Mesenchymal stem cell (in vitro differentiated cells and primary cell): ENCODE measurements around the gene PAN3.

Experiments
- DNase-seq: peaks from one replicate; pipeline ENCODE4 v3.0.0-alpha.2; 2013
- H2AFZ ChIP-seq: one replicate; pipeline ENCODE4 v1.6.1; 2013; ENCODE audit warnings: low read depth, mild to moderate bottlenecking, control low read depth, inconsistent platforms, low read length, moderate library complexity
- H2AK5ac ChIP-seq: 2 replicates; pipeline ENCODE4 v1.6.1; 2013; ENCODE audit warnings: low read length, moderate library complexity, mild to moderate bottlenecking, inconsistent platforms; ENCODE audit not compliant: severe bottlenecking
- H2BK120ac ChIP-seq: one replicate; pipeline ENCODE4 v1.6.1; 2013; ENCODE audit warnings: low read depth, mild to moderate bottlenecking, inconsistent platforms, low read length, moderate library complexity
- H2BK12ac ChIP-seq, 2 experiments: one replicate each; pipeline ENCODE4 v1.6.1; 2013; ENCODE audit warnings: inconsistent platforms in 2 of 2, low read length in 2 of 2, mild to moderate bottlenecking in 2 of 2, moderate library complexity in 2 of 2, control low read depth in 1 of 2
- H2BK15ac ChIP-seq: one replicate; pipeline ENCODE4 v1.6.1; 2013; ENCODE audit warnings: mild to moderate bottlenecking, low read depth, inconsistent platforms; ENCODE audit not compliant: poor library complexity, severe bottlenecking
- H2BK5ac ChIP-seq: 2 replicates; pipeline ENCODE4 v1.6.1; 2013; ENCODE audit warnings: low read depth, mild to moderate bottlenecking, low read length, control low read depth, inconsistent platforms; ENCODE audit not compliant: poor library complexity, severe bottlenecking
- H3K14ac ChIP-seq, 2 experiments: one replicate each; pipeline ENCODE4 v1.6.1; 2013; ENCODE audit warnings: inconsistent platforms in 2 of 2, low read length in 2 of 2, control low read depth in 1 of 2, mild to moderate bottlenecking in 1 of 2, moderate library complexity in 1 of 2
- H3K18ac ChIP-seq, 2 experiments: one replicate each; pipeline ENCODE4 v1.6.1; 2013; ENCODE audit warnings: inconsistent platforms in 2 of 2, low read length in 2 of 2, control low read depth in 1 of 2, low read depth in 1 of 2, mild to moderate bottlenecking in 1 of 2
- H3K23ac ChIP-seq, 2 experiments: one replicate each; pipeline ENCODE4 v1.6.1; 2013; ENCODE audit warnings: inconsistent platforms in 2 of 2, low read length in 2 of 2, mild to moderate bottlenecking in 2 of 2, moderate library complexity in 2 of 2, control low read depth in 1 of 2
- H3K27ac ChIP-seq: 2 replicates; pipeline ENCODE4 v1.5.1; 2013; ENCODE audit warnings: mild to moderate bottlenecking, moderate library complexity, low read length, control low read depth, inconsistent platforms; ENCODE audit not compliant: poor library complexity, severe bottlenecking
- H3K27me3 ChIP-seq, 2 experiments: 2 replicates each; pipeline versions ENCODE4 v1.6.1 to v1.7.0; 2013; ENCODE audit warnings: low read length in 2 of 2, mild to moderate bottlenecking in 2 of 2, moderate library complexity in 2 of 2, control low read depth in 1 of 2, inconsistent platforms in 1 of 2; ENCODE audit not compliant: control insufficient read depth in 1 of 2, insufficient read depth in 1 of 2
- H3K36me3 ChIP-seq, 2 experiments: 2 replicates each; pipeline versions ENCODE4 v1.6.1 to v1.7.0; 2013; ENCODE audit warnings: low read length in 2 of 2, control low read depth in 1 of 2, inconsistent platforms in 1 of 2, low read depth in 1 of 2, mild to moderate bottlenecking in 1 of 2; ENCODE audit not compliant: insufficient read depth in 2 of 2, control insufficient read depth in 1 of 2
- H3K4ac ChIP-seq, 2 experiments: one replicate each; pipeline ENCODE4 v1.6.1; 2013; ENCODE audit warnings: inconsistent platforms in 2 of 2, low read length in 2 of 2, mild to moderate bottlenecking in 2 of 2, moderate library complexity in 2 of 2, control low read depth in 1 of 2, low read depth in 1 of 2
- H3K4me1 ChIP-seq: 2 replicates; pipeline ENCODE4 v1.6.1; 2013; ENCODE audit warnings: low read depth, low read length, control low read depth; ENCODE audit not compliant: control insufficient read depth, insufficient read depth
- H3K4me2 ChIP-seq: 2 replicates; pipeline ENCODE4 v1.6.1; 2013; ENCODE audit warnings: low read length, mild to moderate bottlenecking, inconsistent platforms; ENCODE audit not compliant: poor library complexity, severe bottlenecking
- H3K4me3 ChIP-seq, 2 experiments: 2 replicates each; pipeline versions ENCODE4 v1.5.1 to v1.7.0; 2013; ENCODE audit warnings: low read length in 2 of 2, mild to moderate bottlenecking in 2 of 2, control low read depth in 1 of 2, low read depth in 1 of 2; ENCODE audit not compliant: insufficient read depth in 1 of 2
- H3K79me1 ChIP-seq: replicated peaks from 2 replicates; pipeline ENCODE4 v1.6.1; 2013; ENCODE audit warnings: mild to moderate bottlenecking, control low read depth, low read length, inconsistent platforms; ENCODE audit not compliant: poor library complexity, severe bottlenecking
- H3K9ac ChIP-seq: 2 replicates; pipeline ENCODE4 v1.7.0; 2013; ENCODE audit warnings: mild to moderate bottlenecking, low read length, moderate library complexity
- H3K9me3 ChIP-seq: 2 replicates; pipeline ENCODE4 v1.7.0; 2013; ENCODE audit warnings: mild to moderate bottlenecking, low read length; ENCODE audit not compliant: control insufficient read depth
- H4K8ac ChIP-seq: one replicate; pipeline ENCODE4 v1.6.1; 2013; ENCODE audit warnings: inconsistent platforms, mild to moderate bottlenecking, low read length, moderate library complexity
- H4K91ac ChIP-seq: one replicate; pipeline ENCODE4 v1.6.1; 2013; ENCODE audit warnings: mild to moderate bottlenecking, low read length, inconsistent platforms
- WGBS: methylation state at CpG from one replicate; pipeline ENCODE4 v1.1.7; 2013; ENCODE audit warnings: mixed read lengths; 5-methylcytosine and 5-hydroxymethylcytosine counted together

PAN3 gene

GRCh38 chr13:28333204-28333881, 195.0 kb downstream of the PAN3 start:
- Histone ChIP-seq H3K4me1 (peaks cover 6% of the 10 kb centered on the region), H3K18ac (no peak overlapping the region), H3K9me3 (no peaks in the 10 kb centered on the region), H3K9ac (no peak overlapping the region), H3K36me3 (no peaks in the 10 kb centered on the region), H2BK120ac (no peak overlapping the region), H3K79me1 (no peaks in the 10 kb centered on the region), H2BK5ac (no peak overlapping the region), H3K4me3 (no peak overlapping the region), H4K91ac (no peak overlapping the region), H3K4me2 (no peak overlapping the region), H2BK15ac (no peak overlapping the region), H3K27me3 (peaks cover 3 to 12% of the 10 kb centered on the region in 2 experiments), H4K8ac (no peak overlapping the region), H2AK5ac (no peak overlapping the region), H3K4ac (no peak overlapping the region), H3K23ac (no peak overlapping the region), H2BK12ac (no peak overlapping the region), H3K14ac (no peak overlapping the region), H3K27ac (no peak overlapping the region), H2AFZ (no peak overlapping the region)
- WGBS = 93% methylated on average over 2 of the region's 2 CpGs
- no peak for DNase-seq

- H2BK15ac ChIP-seq = no peak overlapping the region
- H3K27ac ChIP-seq = no peak overlapping the region
- no peak overlapping the region for H3K4me2 ChIP-seq
- no peak overlapping the region for H4K91ac ChIP-seq
- no peak overlapping the region for H2BK120ac ChIP-seq
- peaks cover 3 to 9% of the 10 kb centered on the region in 2 experiments for H3K27me3 ChIP-seq
- H3K9me3 ChIP-seq = no peaks in the 10 kb centered on the region
- no peak overlapping the region for H2BK5ac ChIP-seq
- peak overlapping the region in 1 of 2 experiments; percentile 87 for H3K18ac ChIP-seq
- H2AK5ac ChIP-seq = no peak overlapping the region
- peak overlapping the region; percentile 34 to 94 for H2BK12ac ChIP-seq
- H3K4me1 ChIP-seq = no peaks in the 10 kb centered on the region
- no peak for DNase-seq
- no peak overlapping the region for H3K4me3 ChIP-seq
- H2AFZ ChIP-seq = no peak overlapping the region
- no peak overlapping the region for H3K9ac ChIP-seq
- no peak overlapping the region for H3K23ac ChIP-seq
- 97% methylated on average over 3 of the region's 3 CpGs for WGBS
- no peaks in the 10 kb centered on the region for H3K36me3 ChIP-seq
- no peaks in the 10 kb centered on the region for H3K79me1 ChIP-seq
- no peak overlapping the region for H4K8ac ChIP-seq
- no peak overlapping the region for H3K14ac ChIP-seq
- peak overlapping the region in 1 of 2 experiments; percentile 33 for H3K4ac ChIP-seq
These were observed 197.9 kb downstream of the PAN3 start for GRCh38 chr13:28336193-28336657.

DNA sequence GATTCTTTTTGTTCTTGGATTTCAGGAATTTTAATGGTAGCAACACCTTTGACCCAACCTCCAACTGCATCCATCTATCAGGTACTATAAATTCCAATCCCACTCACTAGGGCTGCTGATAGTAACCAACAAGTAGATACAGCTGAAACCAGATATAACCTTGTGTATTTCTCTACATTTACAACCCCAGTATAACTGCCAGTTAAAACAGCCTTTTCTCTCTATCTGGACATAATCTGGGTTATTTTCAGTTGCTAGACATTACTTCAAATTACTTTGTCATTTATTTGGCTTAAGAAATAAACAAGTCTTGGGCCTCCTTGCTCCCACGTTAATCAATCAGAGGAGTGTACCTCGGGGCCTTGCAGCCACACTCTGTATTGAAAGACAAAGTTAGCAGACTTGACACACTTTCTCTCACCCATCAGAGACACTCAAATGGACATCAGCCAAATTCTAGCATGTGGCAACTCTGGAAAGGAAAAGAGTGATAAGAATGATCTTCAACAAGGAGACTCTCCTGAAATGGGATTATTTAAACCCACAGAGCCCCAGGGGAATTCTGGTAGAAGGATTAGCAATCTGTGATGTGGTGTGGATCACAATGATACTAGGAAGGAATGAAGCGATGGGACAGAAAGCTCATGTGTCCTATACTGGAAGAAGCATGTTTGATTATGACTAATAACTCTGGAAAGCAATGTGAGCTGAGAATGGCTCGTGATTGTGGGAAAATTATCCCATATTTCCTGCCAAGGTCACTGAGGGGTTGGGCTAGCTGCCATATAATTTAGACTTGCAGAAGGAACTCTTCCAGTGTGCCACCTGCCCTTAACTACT, 199.0 kb downstream of the PAN3 start:
- H2BK12ac ChIP-seq = peak overlapping the region; percentile 38 to 60
- H3K23ac ChIP-seq = no peak overlapping the region
- peak overlapping the region; percentile 32 for H4K8ac ChIP-seq
- H2BK15ac ChIP-seq = no peak overlapping the region
- no peaks in the 10 kb centered on the region for H3K36me3 ChIP-seq
- H3K27me3 ChIP-seq = peaks cover 3 to 9% of the 10 kb centered on the region in 2 experiments
- no peaks in the 10 kb centered on the region for H3K4me1 ChIP-seq
- no peak overlapping the region for H4K91ac ChIP-seq
- DNase-seq = peak; percentile 77
- no peak overlapping the region for H3K4ac ChIP-seq
- no peaks in the 10 kb centered on the region for H3K79me1 ChIP-seq
- peak overlapping the region in 1 of 2 experiments; percentile 75 for H3K18ac ChIP-seq
- 34% methylated on average over 4 of the region's 4 CpGs for WGBS
- no peak overlapping the region for H3K4me2 ChIP-seq
- H3K27ac ChIP-seq = no peak overlapping the region
- H2AFZ ChIP-seq = no peak overlapping the region
- H3K14ac ChIP-seq = no peak overlapping the region
- no peaks in the 10 kb centered on the region for H3K9me3 ChIP-seq
- peak overlapping the region; percentile 11 for H2BK120ac ChIP-seq
- H2BK5ac ChIP-seq = no peak overlapping the region
- H2AK5ac ChIP-seq = no peak overlapping the region
- no peak overlapping the region for H3K9ac ChIP-seq
- no peak overlapping the region for H3K4me3 ChIP-seq

GRCh38 chr13:28338006-28338574, 199.7 kb downstream of the PAN3 start:
- no peak overlapping the region for H3K4ac ChIP-seq
- peaks cover 3 to 9% of the 10 kb centered on the region in 2 experiments for H3K27me3 ChIP-seq
- H3K4me1 ChIP-seq = no peaks in the 10 kb centered on the region
- H3K79me1 ChIP-seq = no peaks in the 10 kb centered on the region
- H2AFZ ChIP-seq = no peak overlapping the region
- no peak overlapping the region for H2BK15ac ChIP-seq
- H3K18ac ChIP-seq = peak overlapping the region; percentile 19 to 75
- H3K9me3 ChIP-seq = no peaks in the 10 kb centered on the region
- H3K23ac ChIP-seq = no peak overlapping the region
- 86% methylated on average over 4 of the region's 4 CpGs for WGBS
- no peak overlapping the region for H2AK5ac ChIP-seq
- no peak overlapping the region for H3K4me2 ChIP-seq
- H4K8ac ChIP-seq = no peak overlapping the region
- no peak overlapping the region for H3K27ac ChIP-seq
- no peaks in the 10 kb centered on the region for H3K36me3 ChIP-seq
- H3K14ac ChIP-seq = no peak overlapping the region
- peak; percentile 58 for DNase-seq
- peak overlapping the region; percentile 11 for H2BK120ac ChIP-seq
- no peak overlapping the region for H4K91ac ChIP-seq
- H3K9ac ChIP-seq = no peak overlapping the region
- peak overlapping the region in 1 of 2 experiments; percentile 20 for H3K4me3 ChIP-seq
- peak overlapping the region; percentile 38 to 68 for H2BK12ac ChIP-seq
- no peak overlapping the region for H2BK5ac ChIP-seq
